H1 (cell line): ENCODE measurements around the gene DPP4. TPM values are rescaled to one million over a fixed set of nuclear protein-coding genes. Genes with fewer than 3 reads are reported as not detected.

Source experiments
- CTCF ChIA-PET: fragments of 300-600 bp; sonication (Branson Sonifier 250); formaldehyde crosslinking; loops from one replicate; lab custom pipeline; 2021; ENCODE audit not compliant: partially characterized antibody; lab: Charles Lee
- POLR2A ChIA-PET: fragments of 300-600 bp; sonication (Branson Sonifier 250); formaldehyde crosslinking; loops from one replicate; lab custom pipeline; 2021; ENCODE audit warnings: inconsistent platforms; ENCODE audit not compliant: partially characterized antibody; lab: Charles Lee
- DNase-seq, 2 experiments: peaks; one replicate each; pipeline versions ENCODE4 v3.0.0 to v3.0.0-alpha.2; 2010 to 2022; ENCODE audit warnings: low spot score in 2 of 2, low read depth in 1 of 2, mixed read lengths in 1 of 2
- FAIRE-seq: peaks from 2 replicates; lab custom pipeline; 2011; peaks lifted over from hg19 to GRCh38; lab: Jason Lieb, UNC
- H2AFZ ChIP-seq: 2 replicates; pipeline ENCODE4 v1.8.1; 2012; ENCODE audit warnings: low read length, inconsistent platforms
- H2AK5ac ChIP-seq: 2 replicates; pipeline ENCODE4 v1.6.1; 2013; ENCODE audit warnings: low read depth, low read length
- H2BK120ac ChIP-seq: replicated peaks from 2 replicates; pipeline ENCODE3; 2013; ENCODE audit warnings: low read depth, low read length, inconsistent platforms
- H2BK12ac ChIP-seq: 2 replicates; pipeline ENCODE4 v1.6.1; 2013; ENCODE audit warnings: low read depth, low read length
- H2BK15ac ChIP-seq: 2 replicates; pipeline ENCODE4 v1.6.1; 2013; ENCODE audit warnings: low read length
- H2BK20ac ChIP-seq: 2 replicates; pipeline ENCODE4 v1.6.1; 2013; ENCODE audit warnings: low read length
- H2BK5ac ChIP-seq: 2 replicates; pipeline ENCODE4 v1.6.1; 2013; ENCODE audit warnings: low read depth, low read length
- H3K14ac ChIP-seq: 2 replicates; pipeline ENCODE4 v1.6.1; 2013; ENCODE audit warnings: inconsistent platforms; ENCODE audit not compliant: insufficient read length
- H3K18ac ChIP-seq: 2 replicates; pipeline ENCODE4 v1.6.1; 2013; ENCODE audit warnings: low read length; ENCODE audit errors: extremely low read depth
- H3K23ac ChIP-seq: 2 replicates; pipeline ENCODE4 v1.6.1; 2013; ENCODE audit warnings: inconsistent platforms; ENCODE audit not compliant: insufficient read length
- H3K23me2 ChIP-seq: 2 replicates; pipeline ENCODE4 v1.6.1; 2013; ENCODE audit warnings: low read depth, low read length
- H3K27ac ChIP-seq: 2 replicates; pipeline ENCODE4 v1.6.1; 2011; ENCODE audit warnings: low read depth, low read length, inconsistent platforms
- H3K27me3 ChIP-seq, 4 experiments: replicated peaks in 1 of 4; 1 replicate in 1 of 4; 2 replicates in 3 of 4; pipeline versions ENCODE4 v1.6.1 to v1.8.1; 2011 to 2013; ENCODE audit warnings: low read length in 3 of 4, mild to moderate bottlenecking in 3 of 4, inconsistent platforms in 2 of 4, mixed read lengths in 2 of 4, moderate library complexity in 1 of 4; ENCODE audit not compliant: control insufficient read depth in 3 of 4, insufficient read depth in 3 of 4; ENCODE audit errors: extremely low read depth in 1 of 4
- H3K36me3 ChIP-seq, 4 experiments: 2 replicates each; pipeline versions ENCODE4 v1.6.1 to v1.8.1; 2011 to 2013; ENCODE audit warnings: mild to moderate bottlenecking in 4 of 4, low read length in 3 of 4, moderate library complexity in 2 of 4, control low read depth in 1 of 4, inconsistent platforms in 1 of 4; ENCODE audit not compliant: insufficient read depth in 4 of 4, control insufficient read depth in 2 of 4
- H3K4ac ChIP-seq: replicated peaks from 2 replicates; pipeline ENCODE3; 2013; ENCODE audit warnings: low read length, low read depth, mixed read lengths, inconsistent platforms; ENCODE audit not compliant: insufficient read length
- H3K4me1 ChIP-seq, 4 experiments: replicated peaks in 1 of 4; 1 replicate in 1 of 4; 2 replicates in 3 of 4; pipeline versions ENCODE4 v1.6.1 to v1.8.1; 2011 to 2013; ENCODE audit warnings: low read length in 3 of 4, inconsistent platforms in 2 of 4, mixed read lengths in 1 of 4; ENCODE audit not compliant: insufficient read depth in 4 of 4, control insufficient read depth in 3 of 4
- H3K4me2 ChIP-seq, 2 experiments: 2 replicates each; pipeline versions ENCODE4 v1.6.1 to v1.8.1; 2011 to 2013; ENCODE audit warnings: low read depth in 2 of 2, low read length in 2 of 2, control low read depth in 1 of 2, inconsistent platforms in 1 of 2, mild to moderate bottlenecking in 1 of 2; ENCODE audit not compliant: insufficient read depth in 1 of 2
- H3K4me3 ChIP-seq, 4 experiments: fragments of 200-600, 300-600 bp in 1 of 4; sonication (generic), shearing (Covaris generic), sonication (Bioruptor Twin) in 1 of 4; 2 replicates each; pipeline versions ENCODE4 v1.5.1 to v1.8.1; 2011 to 2016; ENCODE audit warnings: low read length in 4 of 4, low read depth in 3 of 4, control low read depth in 2 of 4, inconsistent platforms in 2 of 4, mild to moderate bottlenecking in 2 of 4, mixed read lengths in 1 of 4, moderate library complexity in 1 of 4; ENCODE audit not compliant: insufficient read depth in 2 of 4; ENCODE audit errors: extremely low read depth in 1 of 4
- H3K56ac ChIP-seq: replicated peaks from 2 replicates; pipeline ENCODE3; 2013; ENCODE audit warnings: low read depth, mild to moderate bottlenecking, mixed read lengths, low read length, inconsistent platforms; ENCODE audit not compliant: insufficient read length
- H3K79me1 ChIP-seq: 2 replicates; pipeline ENCODE4 v1.6.1; 2013; ENCODE audit warnings: low read depth, low read length, control low read depth
- H3K79me2 ChIP-seq, 2 experiments: 2 replicates each; pipeline versions ENCODE4 v1.6.1 to v1.8.1; 2012 to 2013; ENCODE audit warnings: low read length in 2 of 2, mild to moderate bottlenecking in 2 of 2, inconsistent platforms in 1 of 2; ENCODE audit not compliant: insufficient read depth in 2 of 2, control insufficient read depth in 1 of 2
- H3K9ac ChIP-seq, 4 experiments: replicated peaks in 1 of 4; 1 replicate in 1 of 4; 2 replicates in 3 of 4; pipeline versions ENCODE4 v1.6.1 to v1.8.1; 2011 to 2013; ENCODE audit warnings: low read depth in 3 of 4, low read length in 3 of 4, control low read depth in 2 of 4, mild to moderate bottlenecking in 2 of 4, moderate library complexity in 2 of 4, inconsistent platforms in 1 of 4; ENCODE audit errors: extremely low read depth in 1 of 4
- H3K9me3 ChIP-seq, 2 experiments: 2 replicates each; pipeline versions ENCODE4 v1.6.1 to v1.8.1; 2012 to 2013; ENCODE audit warnings: mild to moderate bottlenecking in 2 of 2, moderate library complexity in 2 of 2, control low read depth in 1 of 2, inconsistent platforms in 1 of 2, low read depth in 1 of 2, low read length in 1 of 2, mixed read lengths in 1 of 2; ENCODE audit not compliant: insufficient read depth in 2 of 2
- H4K20me1 ChIP-seq, 2 experiments: replicated peaks in 1 of 2; 2 replicates each; pipeline versions ENCODE3 to v1.8.1; 2011 to 2013; ENCODE audit warnings: inconsistent platforms in 2 of 2, low read length in 2 of 2, mild to moderate bottlenecking in 1 of 2; ENCODE audit not compliant: insufficient read depth in 2 of 2, control insufficient read depth in 1 of 2
- H4K5ac ChIP-seq: 2 replicates; pipeline ENCODE4 v1.6.1; 2013; ENCODE audit warnings: low read length, low read depth, mixed read lengths, inconsistent platforms; ENCODE audit not compliant: insufficient read length
- H4K8ac ChIP-seq: 2 replicates; pipeline ENCODE4 v1.8.0; 2013; ENCODE audit warnings: mild to moderate bottlenecking, moderate library complexity, low read length, inconsistent platforms; ENCODE audit not compliant: insufficient read depth; ENCODE audit errors: extremely low read depth
- H4K91ac ChIP-seq: replicated peaks from 2 replicates; pipeline ENCODE3; 2013; ENCODE audit warnings: low read length, mixed read lengths, inconsistent platforms; ENCODE audit not compliant: insufficient read length
- CREB1 ChIP-seq: IDR thresholded peaks from 2 replicates; pipeline ENCODE4 v1.6.1; 2012; ENCODE audit warnings: inconsistent platforms
- KDM5A ChIP-seq: fragments of 200-600 bp; IDR thresholded peaks from 2 replicates; pipeline ENCODE4 v1.7.1; 2012; ENCODE audit warnings: mild to moderate bottlenecking, low read length, inconsistent platforms, mixed read lengths
- RNF2 ChIP-seq: fragments of 200-900, 300-1000 bp; sonication (generic); IDR thresholded peaks from 2 replicates; pipeline ENCODE4 v1.7.1; 2016; ENCODE audit warnings: borderline replicate concordance, low read depth, mild to moderate bottlenecking, antibody characterized with exemption, low read length; ENCODE audit not compliant: poor library complexity, severe bottlenecking; ENCODE audit errors: missing control alignments
- WGBS, 2 experiments: shearing (Covaris generic) in 1 of 2; methylation state at CpG; one replicate each; pipeline versions ENCODE4 v1.1.6 to v1.1.7; 2013 to 2015; ENCODE audit warnings: low lambda C conversion rate in 2 of 2, mixed read lengths in 2 of 2, inconsistent platforms in 1 of 2, low coverage in 1 of 2, missing lambda C conversion rate in 1 of 2; ENCODE audit not compliant: insufficient replicate concordance in 2 of 2, insufficient coverage in 1 of 2, insufficient read length in 1 of 2; ENCODE audit errors: extremely low coverage in 1 of 2, missing lambda C conversion rate in 1 of 2; 5-methylcytosine and 5-hydroxymethylcytosine counted together
- polyA plus RNA-seq, 7 experiments: library from polyadenylated mRNA; depleted of rRNA in 3 of 7; stranded (reverse) in 5 of 7; unstranded in 2 of 7; fragments of >200 nt in 5 of 7; fragments of 200-250 nt in 2 of 7; gene quantifications; 1 replicate in 5 of 7; 2 replicates in 1 of 7; 4 replicates in 1 of 7; pipeline versions ENCODE4 v1.2.1 to v1.2.3, GENCODE V29; 2011 to 2013; ENCODE audit warnings: missing spikeins in 2 of 7, mixed read lengths in 2 of 7
- total RNA-seq: library from RNA; stranded (reverse); fragmentation: NEBNext Ultra II Directional; extraction: Animal tissue kit (Norgen Biotek cat#: 25700); gene quantifications from 2 replicates; pipeline ENCODE4 v1.2.1, GENCODE V29; 2021

DPP4 gene
- total and polyA plus RNA-seq, 2 of the 8 experiments (the other 6 are each of a cell fraction or from before 2014, with no cell fraction given) = 1.3 to 3.1 TPM

- Histone ChIP-seq H3K9me3 (no peaks in the 10 kb centered on the region), H4K8ac (no peak overlapping the region), H3K23ac (no peak overlapping the region), H2BK20ac (no peak overlapping the region), H2AFZ (no peak overlapping the region), H3K18ac (no peak overlapping the region), H3K4ac (no peak overlapping the region), H2AK5ac (no peak overlapping the region), H3K4me1 (peaks cover 0 to 4% (median 0%) of the 10 kb centered on the region in 4 experiments; a peak in 2 of 7 replicates), H4K5ac (no peak overlapping the region), H3K4me2 (no peak overlapping the region), H3K9ac (no peak overlapping the region), H3K79me1 (no peaks in the 10 kb centered on the region), H3K79me2 (no peaks in the 10 kb centered on the region), H3K14ac (no peak overlapping the region), H2BK12ac (no peak overlapping the region), H4K20me1 (no peaks in the 10 kb centered on the region), H4K91ac (no peak overlapping the region), H3K27ac (no peak overlapping the region)
- CTCF ChIA-PET = interaction anchor here (1.0 to 1.1 kb wide), 2 partner anchors 25 to 150 kb away, joined by 3 to 5 read pairs; no protein-coding TSS in a partner anchor
- TF ChIP-seq CREB1 (no peak), KDM5A (no peak), RNF2 (no peak)
- TF ChIP-seq, all 59 proteins: peak for 0
- Histone ChIP-seq H3K27me3 (no peaks in the 10 kb centered on the region), H2BK15ac (no peak overlapping the region), H3K56ac (no peak overlapping the region), H3K36me3 (no peaks in the 10 kb centered on the region), H3K4me3 (no peak overlapping the region), H2BK120ac (no peak overlapping the region), H3K23me2 (no peaks in the 10 kb centered on the region), H2BK5ac (no peak overlapping the region)
- 96% methylated on average over 2 of the region's 2 CpGs; no CpG with 5 or more reads in 1 of the 2 experiments for WGBS, 2 experiments
- POLR2A ChIA-PET = no interaction called here
- DNase-seq = no peak
- FAIRE-seq = no peak
Observed at GRCh38 chr2:161974461-161974860, 99.6 kb downstream of the DPP4 start.
